NCI-H2171 (cell line): ENCODE results near the gene HOXC11.
A peak's percentile ranks its signal among the peaks of the same experiment; 100 is the strongest.

Experiments used
- DNase-seq: peaks from one replicate; lab custom pipeline; 2025; lab: John Stamatoyannopoulos, UW

HOXC11 gene

GRCh38 chr12:54009171-54010052 is 36.5 kb downstream of the HOXC11 start:
- no peak for DNase-seq

- no peak for DNase-seq
Measured at GRCh38 chr12:54010053-54010971, 37.4 kb downstream of the HOXC11 start.

GRCh38 chr12:54010972-54011664 is 38.2 kb downstream of the HOXC11 start:
- no peak for DNase-seq

GRCh38 chr12:54011665-54012532 is 39.0 kb downstream of the HOXC11 start:
- DNase-seq, result no peak

- no peak for DNase-seq
Measured at GRCh38 chr12:54012631-54013409, 39.9 kb downstream of the HOXC11 start.

- DNase-seq, result no peak
Measured at GRCh38 chr12:54014377-54015017, 41.6 kb downstream of the HOXC11 start.

GRCh38 chr12:54015018-54015931 is 42.3 kb downstream of the HOXC11 start:
- no peak for DNase-seq

GRCh38 chr12:54016051-54016450 is 43.1 kb downstream of the HOXC11 start:
- no peak for DNase-seq

GRCh38 chr12:54016478-54016964 is 43.6 kb downstream of the HOXC11 start:
- DNase-seq, result peak; percentile 39

- peak; percentile 73 for DNase-seq
Measured at GRCh38 chr12:54017027-54017788, 44.3 kb downstream of the HOXC11 start.

GRCh38 chr12:54017878-54018467 is 45.0 kb downstream of the HOXC11 start:
- peak; percentile 97 for DNase-seq

GRCh38 chr12:54018468-54018984 is 45.6 kb downstream of the HOXC11 start:
- no peak for DNase-seq

GRCh38 chr12:54019091-54019811 is 46.3 kb downstream of the HOXC11 start:
- no peak for DNase-seq

GRCh38 chr12:54019924-54020590 is 47.1 kb downstream of the HOXC11 start:
- DNase-seq, result no peak

- DNase-seq, result no peak
Measured at GRCh38 chr12:54020591-54021405, 47.9 kb downstream of the HOXC11 start.
